ENCODE data around the gene ACTN3. TPM values are rescaled to one million over a fixed set of nuclear protein-coding genes. Genes with fewer than 3 reads are reported as not detected.
"Not testable (repeated sequence)": the region's sequence is repeated elsewhere in the genome, so short reads cannot be mapped to it uniquely, and the experiment has no call there.

ACTN3 gene
- total RNA-seq, 1 donor from 2014 or later = not detected

- DNase-seq (ENCODE audit: low read depth) = no peak
Measured at GRCh38 chr11:66600219-66600618, 53.5 kb downstream of the ACTN3 start.

- no peak for DNase-seq (ENCODE audit: low read depth)
Measured at GRCh38 chr11:66600631-66601233, 54.0 kb downstream of the ACTN3 start.

GRCh38 chr11:66603072-66603471 is 56.4 kb downstream of the ACTN3 start:
- no peak for DNase-seq (ENCODE audit: low read depth)

DNA sequence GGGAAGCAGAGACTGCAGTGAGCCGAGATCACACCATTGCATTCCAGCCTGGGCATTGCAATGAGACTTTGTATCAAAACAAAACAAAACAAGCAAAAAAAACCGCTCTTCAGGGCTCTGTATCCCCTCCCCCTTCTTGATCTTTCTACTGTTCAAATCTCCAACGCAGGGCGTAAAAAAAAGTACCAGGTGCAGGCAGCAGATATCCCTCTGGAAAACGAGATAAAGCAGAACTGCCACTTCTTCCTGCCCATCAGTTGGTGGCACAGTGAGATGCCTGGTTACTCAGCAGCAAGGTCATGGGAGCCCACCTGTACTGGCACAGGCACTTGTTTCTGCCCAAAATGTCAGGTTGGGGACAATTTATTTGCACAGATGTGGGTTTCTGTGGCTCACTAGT is 57.5 kb downstream of the ACTN3 start:
- DNase-seq (ENCODE audit: low read depth) = no peak

DNA sequence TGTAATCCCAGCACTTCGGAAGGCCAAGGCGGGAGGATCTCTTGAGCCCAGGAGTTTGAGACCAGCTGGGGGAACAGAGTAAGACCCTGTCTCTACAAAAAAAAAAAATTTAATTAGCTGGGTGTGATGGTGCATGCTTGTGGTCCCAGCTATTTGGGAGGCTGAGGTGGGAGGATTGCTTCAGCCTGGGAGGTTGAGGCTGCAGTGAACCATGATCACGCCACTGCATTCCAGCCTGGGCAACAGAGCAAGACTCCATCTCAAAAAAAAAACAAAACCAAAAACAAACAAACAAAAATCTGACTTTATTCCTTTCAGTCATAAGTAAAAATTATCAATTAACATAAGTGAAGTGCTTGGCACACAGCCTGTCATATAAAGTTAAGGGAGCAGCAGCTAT is 59.9 kb downstream of the ACTN3 start:
- not testable (repeated sequence) for DNase-seq (ENCODE audit: low read depth)

DNA sequence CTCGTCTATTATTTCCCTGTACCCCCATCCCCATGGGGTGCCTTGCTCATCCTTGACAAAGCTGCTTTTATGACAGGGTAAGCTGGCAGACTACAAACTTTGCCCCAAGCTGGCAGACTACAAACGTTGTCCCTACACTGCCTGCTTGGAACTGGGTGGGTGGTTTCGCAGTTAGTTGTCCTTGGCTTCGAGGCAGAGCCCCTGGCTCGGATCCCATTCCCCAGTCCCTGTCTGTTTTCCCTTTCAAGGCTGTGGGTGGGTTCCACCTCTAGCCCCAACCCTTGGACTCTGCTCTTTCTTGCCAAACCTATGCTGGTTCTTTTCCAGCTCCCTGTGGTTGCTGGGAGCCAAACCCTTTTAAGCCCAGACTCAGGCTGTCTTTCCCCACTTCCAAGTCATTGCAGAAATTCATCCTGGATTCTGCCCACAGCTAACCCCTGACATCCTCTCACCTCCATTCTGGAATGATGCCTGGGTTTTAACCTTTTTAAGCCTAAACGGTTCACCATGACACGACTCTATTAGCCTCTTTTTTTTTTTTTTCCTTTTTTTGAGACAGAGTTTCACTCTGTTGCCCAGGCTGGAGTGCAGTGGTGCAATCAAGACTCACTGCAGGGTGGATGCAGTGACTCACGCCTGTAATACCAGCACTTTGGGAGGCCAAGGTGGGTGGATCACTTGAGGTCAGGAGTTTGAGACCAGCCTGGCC is 60.6 kb downstream of the ACTN3 start:
- DNase-seq (ENCODE audit: low read depth) = peak; percentile 90

GRCh38 chr11:66609721-66610617 is 63.3 kb downstream of the ACTN3 start:
- DNase-seq (ENCODE audit: low read depth) = no peak

DNA sequence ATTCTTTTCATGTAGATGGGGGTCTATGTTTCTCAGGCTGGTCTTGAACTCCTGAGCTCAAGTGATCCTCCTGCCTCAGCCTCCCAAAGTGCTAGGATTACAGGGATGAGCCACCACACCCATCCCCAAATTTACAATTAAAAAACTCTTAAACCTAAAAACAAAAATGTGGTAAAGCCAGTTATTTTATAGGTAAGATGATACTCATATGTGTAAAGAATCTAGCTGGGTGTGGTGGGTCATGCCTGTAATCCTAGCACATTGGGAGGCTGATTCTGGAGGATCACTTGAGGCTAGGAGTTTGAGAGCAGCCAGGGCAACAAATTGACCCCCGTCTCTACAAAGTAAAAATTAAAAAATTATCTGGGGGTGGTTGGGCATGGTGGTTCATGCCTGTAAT is 65.8 kb downstream of the ACTN3 start:
- no peak for DNase-seq (ENCODE audit: low read depth)

Other genes starting within 250 kb of the ACTN3 start
- under 0.01 TPM in 1 of 2 replicates, not detected in the other for gene CD248, start 229.9 kb upstream of the ACTN3 start, total RNA-seq
- gene RIN1, start 210.5 kb upstream of the ACTN3 start, total RNA-seq = 5.9 and 7.4 TPM in 2 replicates
- 50.1 and 74.1 TPM in 2 replicates for gene BRMS1, start 201.8 kb upstream of the ACTN3 start, total RNA-seq
- gene B4GAT1, start 199.3 kb upstream of the ACTN3 start, total RNA-seq = 20.7 and 32.2 TPM in 2 replicates
- gene SLC29A2, start 175.1 kb upstream of the ACTN3 start, total RNA-seq = 1.4 and 5.3 TPM in 2 replicates
- gene NPAS4, start 125.9 kb upstream of the ACTN3 start, total RNA-seq = not detected in 2 replicates
- gene MRPL11, start 108.1 kb upstream of the ACTN3 start, total RNA-seq = 33.3 and 52.4 TPM in 2 replicates
- gene PELI3, start 80.0 kb upstream of the ACTN3 start, total RNA-seq = 4.9 and 6.7 TPM in 2 replicates
- gene DPP3, start 66.5 kb upstream of the ACTN3 start, total RNA-seq = 73.6 and 95.2 TPM in 2 replicates
- gene BBS1, start 36.3 kb upstream of the ACTN3 start, total RNA-seq = 20.7 and 120 TPM in 2 replicates
- gene ZDHHC24, start 855 bp upstream of the ACTN3 start, total RNA-seq = 15.4 and 15.5 TPM in 2 replicates
- 6.6 and 46.7 TPM in 2 replicates for gene CTSF, start 21.7 kb downstream of the ACTN3 start, total RNA-seq
- gene CCDC87, start 46.2 kb downstream of the ACTN3 start, total RNA-seq = 0.35 and 0.80 TPM in 2 replicates
- gene CCS, start 46.3 kb downstream of the ACTN3 start, total RNA-seq = 21.0 and 23.8 TPM in 2 replicates
- gene RBM14, start 69.7 kb downstream of the ACTN3 start, total RNA-seq = 17.9 and 36.4 TPM in 2 replicates
- gene RBM4, start 91.8 kb downstream of the ACTN3 start, total RNA-seq = 122 and 200 TPM in 2 replicates
- 16.1 and 26.7 TPM in 2 replicates for gene RBM4B, start 131.0 kb downstream of the ACTN3 start, total RNA-seq
- gene SPTBN2, start 182.3 kb downstream of the ACTN3 start, total RNA-seq = 88.6 and 208 TPM in 2 replicates